ENCODE measurements around the gene CDH11.

CDH11 gene, protein sequence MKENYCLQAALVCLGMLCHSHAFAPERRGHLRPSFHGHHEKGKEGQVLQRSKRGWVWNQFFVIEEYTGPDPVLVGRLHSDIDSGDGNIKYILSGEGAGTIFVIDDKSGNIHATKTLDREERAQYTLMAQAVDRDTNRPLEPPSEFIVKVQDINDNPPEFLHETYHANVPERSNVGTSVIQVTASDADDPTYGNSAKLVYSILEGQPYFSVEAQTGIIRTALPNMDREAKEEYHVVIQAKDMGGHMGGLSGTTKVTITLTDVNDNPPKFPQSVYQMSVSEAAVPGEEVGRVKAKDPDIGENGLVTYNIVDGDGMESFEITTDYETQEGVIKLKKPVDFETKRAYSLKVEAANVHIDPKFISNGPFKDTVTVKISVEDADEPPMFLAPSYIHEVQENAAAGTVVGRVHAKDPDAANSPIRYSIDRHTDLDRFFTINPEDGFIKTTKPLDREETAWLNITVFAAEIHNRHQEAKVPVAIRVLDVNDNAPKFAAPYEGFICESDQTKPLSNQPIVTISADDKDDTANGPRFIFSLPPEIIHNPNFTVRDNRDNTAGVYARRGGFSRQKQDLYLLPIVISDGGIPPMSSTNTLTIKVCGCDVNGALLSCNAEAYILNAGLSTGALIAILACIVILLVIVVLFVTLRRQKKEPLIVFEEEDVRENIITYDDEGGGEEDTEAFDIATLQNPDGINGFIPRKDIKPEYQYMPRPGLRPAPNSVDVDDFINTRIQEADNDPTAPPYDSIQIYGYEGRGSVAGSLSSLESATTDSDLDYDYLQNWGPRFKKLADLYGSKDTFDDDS

DNA sequence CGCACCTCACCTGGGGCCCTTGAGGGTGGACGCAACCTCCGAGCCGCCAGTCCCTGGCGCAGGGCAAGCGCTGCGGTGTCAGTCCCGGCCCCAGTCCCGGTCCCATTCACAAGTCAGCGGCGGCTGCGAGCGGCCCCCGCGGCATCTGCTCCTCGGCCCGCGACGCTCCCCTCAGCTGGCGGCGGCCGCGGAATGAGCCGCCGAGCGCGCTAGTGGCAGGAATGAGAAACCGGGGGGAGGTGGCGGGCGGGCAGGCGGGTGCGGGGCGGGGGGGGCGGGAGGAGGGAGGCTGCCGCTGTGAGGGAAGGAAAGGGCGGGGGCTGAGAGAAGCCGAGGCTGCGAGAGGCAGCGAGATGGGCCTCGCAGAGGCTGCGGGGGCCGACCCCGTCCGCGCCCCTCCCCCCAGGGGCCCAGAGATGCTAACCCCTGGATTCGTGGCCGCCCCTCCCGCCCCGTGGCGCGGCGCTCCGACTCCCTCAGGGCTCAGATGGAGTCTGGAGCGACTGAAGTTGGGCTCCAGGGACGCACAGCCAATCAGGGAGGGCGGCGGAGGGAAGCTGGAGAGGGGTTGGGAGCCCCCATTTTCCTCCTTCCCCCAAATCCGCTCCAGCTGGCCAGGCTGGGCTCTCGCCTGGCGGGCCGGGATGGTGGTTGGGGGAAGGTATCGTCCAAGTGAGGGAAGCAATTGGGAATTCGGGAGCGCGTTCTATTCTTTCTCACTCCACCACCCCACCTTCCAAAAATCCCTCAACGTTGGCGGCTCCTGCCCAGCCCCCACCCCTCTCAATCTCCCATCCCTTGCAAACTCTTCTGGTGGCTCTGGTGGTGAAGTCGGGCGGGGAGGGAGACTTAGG lies at the start of gene CDH11:
TSS of gene CDH11 (minus strand) at position 194 of the 854 bp plus-strand sequence. CDS start 117,194 bp downstream, outside the sequence.
- DNase-seq (ENCODE audit: low read depth): peak; percentile 73
- H3K4me3 ChIP-seq (ENCODE audit: low read length): peak within 1 kb of the TSS; percentile 59
- no peak for TF ChIP-seq CTCF (IDR thresholded peaks at IDR 0.05; ENCODE audit: insufficient read depth, low read depth, low read length, missing control alignments)

- no peak overlapping the region for H3K4me3 ChIP-seq (ENCODE audit: low read length)
- TF ChIP-seq CTCF (IDR thresholded peaks at IDR 0.05; ENCODE audit: insufficient read depth, low read depth, low read length, missing control alignments): no peak
- peak; percentile 2 for DNase-seq (ENCODE audit: low read depth)
Observed at GRCh38 chr16:65154321-65154720, 32.5 kb upstream of the CDH11 start.

- H3K4me3 ChIP-seq (ENCODE audit: low read length): no peak overlapping the region
- DNase-seq (ENCODE audit: low read depth): no peak
- TF ChIP-seq CTCF (IDR thresholded peaks at IDR 0.05; ENCODE audit: insufficient read depth, low read depth, low read length, missing control alignments): no peak
Observed at GRCh38 chr16:65153365-65154105, 31.7 kb upstream of the CDH11 start.

DNA sequence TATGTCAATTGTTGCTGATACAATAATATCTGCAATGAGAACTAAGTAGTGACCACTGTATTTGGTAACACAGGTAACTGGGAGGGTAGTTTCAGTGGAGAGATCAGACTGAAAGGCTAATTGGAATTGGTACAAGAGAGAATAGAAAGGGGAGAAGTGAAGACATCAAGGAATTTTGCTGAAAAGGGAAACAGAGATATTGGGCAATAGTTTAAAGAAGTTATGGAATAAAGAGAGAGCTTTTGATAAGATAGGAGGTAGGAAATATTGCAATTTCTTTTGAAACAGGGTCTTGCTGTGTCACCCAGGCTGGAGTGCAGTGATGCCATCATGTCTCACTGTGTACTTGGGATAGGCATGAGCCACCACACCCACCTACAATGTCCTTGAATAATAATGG lies 26.9 kb upstream of the CDH11 start:
- H3K4me3 ChIP-seq (ENCODE audit: low read length): no peak overlapping the region
- DNase-seq (ENCODE audit: low read depth): peak; percentile 35
- TF ChIP-seq CTCF (IDR thresholded peaks at IDR 0.05; ENCODE audit: insufficient read depth, low read depth, low read length, missing control alignments): no peak

- H3K4me3 ChIP-seq (ENCODE audit: low read length): no peak overlapping the region
- TF ChIP-seq CTCF (IDR thresholded peaks at IDR 0.05; ENCODE audit: insufficient read depth, low read depth, low read length, missing control alignments): no peak
- DNase-seq (ENCODE audit: low read depth): no peak
Observed at GRCh38 chr16:65142276-65142675, 20.4 kb upstream of the CDH11 start.

DNA sequence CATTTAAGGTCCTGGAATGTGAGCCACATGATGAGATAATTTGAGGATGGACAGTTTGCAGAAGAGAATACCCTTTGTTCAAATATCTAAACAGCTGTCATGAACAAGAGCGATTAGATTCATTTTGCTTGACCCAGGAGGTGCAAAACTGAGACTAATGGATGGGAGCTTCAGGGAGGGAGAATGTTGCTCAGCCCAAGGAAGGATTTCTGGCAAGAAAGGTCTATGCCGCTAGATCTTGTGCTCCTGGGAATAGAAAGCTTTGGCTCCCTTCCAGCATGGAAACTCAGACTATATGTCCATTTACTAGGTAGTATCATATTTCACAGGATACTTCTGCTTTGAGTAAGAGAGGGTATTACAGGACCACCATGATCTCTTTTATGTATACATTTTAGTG lies 14.8 kb upstream of the CDH11 start:
- no peak overlapping the region for H3K4me3 ChIP-seq (ENCODE audit: low read length)
- TF ChIP-seq CTCF (IDR thresholded peaks at IDR 0.05; ENCODE audit: insufficient read depth, low read depth, low read length, missing control alignments): no peak
- DNase-seq (ENCODE audit: low read depth): no peak
